Suprapubic skin (tissue), 4 donors: ENCODE measurements around the gene DLG1. TPM values are rescaled to one million over a fixed set of nuclear protein-coding genes. Genes with fewer than 3 reads are reported as not detected.
A peak's percentile ranks its signal among the peaks of the same experiment; 100 is the strongest.

Experiments used
- DNase-seq, 2 donors: peaks; one replicate each; pipeline ENCODE4 v3.0.0-alpha.2; 2019; ENCODE audit warnings: low spot score in 2 of 2
- H3K27ac ChIP-seq: fragments of 200-600 bp; sonication (generic); one replicate; pipeline ENCODE4 v1.5.1; 2019
- H3K27me3 ChIP-seq: fragments of 200-600 bp; sonication (generic); one replicate; pipeline ENCODE4 v1.5.1; 2019
- H3K36me3 ChIP-seq: fragments of 200-600 bp; sonication (generic); one replicate; pipeline ENCODE4 v1.5.1; 2019
- H3K4me1 ChIP-seq: fragments of 200-600 bp; sonication (generic); one replicate; pipeline ENCODE4 v1.5.1; 2019
- H3K4me3 ChIP-seq: fragments of 200-600 bp; sonication (generic); one replicate; pipeline ENCODE4 v1.5.1; 2019; ENCODE audit warnings: mild to moderate bottlenecking
- H3K9me3 ChIP-seq: fragments of 200-600 bp; sonication (generic); one replicate; pipeline ENCODE4 v1.5.1; 2019
- EP300 ChIP-seq: sonication (generic); formaldehyde crosslinking; IDR thresholded peaks from one replicate; pipeline ENCODE4 v1.6.1; 2017; ENCODE audit warnings: antibody characterized with exemption
- POLR2A ChIP-seq, 2 donors: fragments of 450-650 bp; IDR thresholded peaks; one replicate each; pipeline ENCODE4 v1.6.1; 2017; ENCODE audit warnings: antibody characterized with exemption in 2 of 2, mild to moderate bottlenecking in 2 of 2, moderate library complexity in 2 of 2
- POLR2AphosphoS5 ChIP-seq, 3 donors: sonication (generic); formaldehyde crosslinking; IDR thresholded peaks; one replicate each; pipeline ENCODE4 v1.6.1; 2017; ENCODE audit warnings: antibody characterized with exemption in 3 of 3
- WGBS: methylation state at CpG from one replicate; pipeline ENCODE4 v1.1.5; 2018; 5-methylcytosine and 5-hydroxymethylcytosine counted together
- total RNA-seq, 4 donors: library from RNA; depleted of rRNA; stranded (reverse); fragments of >200 nt; gene quantifications; one replicate each; pipeline ENCODE4 v1.1.0, GENCODE V29; 2016
- TF ChIP-seq, protein P1 (sequence below), 2 donors: fragments of 200-600 bp in 1 of 2; fragments of 450-650 bp in 1 of 2; sonication (generic) in 1 of 2; IDR thresholded peaks; one replicate each; pipeline ENCODE4 v1.5.1; 2016 to 2019; ENCODE audit warnings: antibody characterized with exemption in 2 of 2, mild to moderate bottlenecking in 1 of 2, moderate library complexity in 1 of 2

The DLG1 gene
- total RNA-seq, 4 donors from 2014 or later: 86.2 to 140 (median 103) TPM

DNA sequence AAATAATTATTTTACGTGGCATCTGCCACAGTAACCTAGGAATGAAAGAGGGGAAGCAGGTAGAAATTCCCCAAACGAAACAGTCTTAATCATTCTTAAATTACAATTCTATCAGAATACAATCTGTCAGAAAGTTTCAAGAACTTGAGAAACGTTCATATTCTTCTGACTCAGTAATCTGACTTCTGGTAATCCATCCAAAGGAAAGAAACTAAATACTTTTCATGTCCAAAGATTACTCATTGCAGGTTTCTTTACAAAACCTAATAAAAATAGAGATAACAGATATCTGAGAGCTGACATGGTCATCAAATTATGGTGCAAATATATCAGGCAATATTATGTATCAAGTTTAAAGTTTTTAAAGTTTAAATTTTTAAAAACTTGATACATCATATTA is 109.4 kb downstream of the DLG1 start:
- 64% methylated on average over 3 of the region's 3 CpGs for WGBS
- no peaks in the 10 kb centered on the region for H3K27me3 ChIP-seq
- no peak overlapping the region for H3K27ac ChIP-seq
- H3K4me3 ChIP-seq: no peak overlapping the region
- TF ChIP-seq POLR2A (IDR thresholded peaks at IDR 0.05) (no peak), EP300 (no peak), POLR2AphosphoS5 (IDR thresholded peaks at IDR 0.05) (no peak)
- TF ChIP-seq, protein P1, sequence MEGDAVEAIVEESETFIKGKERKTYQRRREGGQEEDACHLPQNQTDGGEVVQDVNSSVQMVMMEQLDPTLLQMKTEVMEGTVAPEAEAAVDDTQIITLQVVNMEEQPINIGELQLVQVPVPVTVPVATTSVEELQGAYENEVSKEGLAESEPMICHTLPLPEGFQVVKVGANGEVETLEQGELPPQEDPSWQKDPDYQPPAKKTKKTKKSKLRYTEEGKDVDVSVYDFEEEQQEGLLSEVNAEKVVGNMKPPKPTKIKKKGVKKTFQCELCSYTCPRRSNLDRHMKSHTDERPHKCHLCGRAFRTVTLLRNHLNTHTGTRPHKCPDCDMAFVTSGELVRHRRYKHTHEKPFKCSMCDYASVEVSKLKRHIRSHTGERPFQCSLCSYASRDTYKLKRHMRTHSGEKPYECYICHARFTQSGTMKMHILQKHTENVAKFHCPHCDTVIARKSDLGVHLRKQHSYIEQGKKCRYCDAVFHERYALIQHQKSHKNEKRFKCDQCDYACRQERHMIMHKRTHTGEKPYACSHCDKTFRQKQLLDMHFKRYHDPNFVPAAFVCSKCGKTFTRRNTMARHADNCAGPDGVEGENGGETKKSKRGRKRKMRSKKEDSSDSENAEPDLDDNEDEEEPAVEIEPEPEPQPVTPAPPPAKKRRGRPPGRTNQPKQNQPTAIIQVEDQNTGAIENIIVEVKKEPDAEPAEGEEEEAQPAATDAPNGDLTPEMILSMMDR (IDR thresholded peaks at IDR 0.05): no peak
- DNase-seq: no peak
- H3K36me3 ChIP-seq: no peaks in the 10 kb centered on the region
- H3K4me1 ChIP-seq: no peaks in the 10 kb centered on the region
- H3K9me3 ChIP-seq: no peaks in the 10 kb centered on the region

DNA sequence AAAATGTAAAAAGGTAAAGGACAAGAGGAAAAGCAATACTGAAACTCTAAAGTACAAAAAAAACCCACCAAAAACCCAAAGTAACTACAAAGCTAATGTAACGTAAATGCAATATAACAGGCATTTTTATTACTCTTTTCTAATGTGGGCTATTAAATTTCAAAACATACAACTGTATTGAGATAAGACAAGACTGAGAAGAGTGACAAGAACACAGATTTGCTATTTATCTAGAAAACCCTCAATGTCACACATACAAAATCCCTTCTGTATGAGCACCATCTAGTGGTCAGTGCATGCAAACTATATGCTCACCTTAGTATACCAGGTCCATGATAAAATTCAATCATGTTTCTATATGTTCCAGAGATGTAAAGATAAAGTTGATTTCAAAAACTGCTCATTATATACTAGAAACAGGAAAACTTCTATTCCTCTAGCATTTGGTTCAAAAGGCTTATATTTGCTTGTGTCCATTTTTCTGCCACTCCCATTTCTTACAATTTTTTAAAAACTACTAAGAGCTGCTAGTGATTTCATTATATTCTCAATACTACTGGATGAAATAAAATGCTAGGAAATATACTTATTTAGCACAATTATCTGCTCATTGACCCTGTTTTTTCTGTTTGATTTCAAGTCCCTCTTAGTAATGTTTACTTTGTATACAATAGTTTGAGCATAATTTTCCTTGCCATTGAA is 111.4 kb downstream of the DLG1 start:
- no peak overlapping the region for H3K27ac ChIP-seq
- peaks cover 4% of the 10 kb centered on the region for H3K36me3 ChIP-seq
- no peaks in the 10 kb centered on the region for H3K27me3 ChIP-seq
- 76% methylated on average over 1 of the region's 1 CpG for WGBS
- H3K9me3 ChIP-seq: no peaks in the 10 kb centered on the region
- H3K4me3 ChIP-seq: no peak overlapping the region
- TF ChIP-seq POLR2A (IDR thresholded peaks at IDR 0.05) (no peak), EP300 (no peak)
- TF ChIP-seq, protein P1 (IDR thresholded peaks at IDR 0.05): peak; percentile 64 to 74
- no peak for DNase-seq
- H3K4me1 ChIP-seq: no peaks in the 10 kb centered on the region

DNA sequence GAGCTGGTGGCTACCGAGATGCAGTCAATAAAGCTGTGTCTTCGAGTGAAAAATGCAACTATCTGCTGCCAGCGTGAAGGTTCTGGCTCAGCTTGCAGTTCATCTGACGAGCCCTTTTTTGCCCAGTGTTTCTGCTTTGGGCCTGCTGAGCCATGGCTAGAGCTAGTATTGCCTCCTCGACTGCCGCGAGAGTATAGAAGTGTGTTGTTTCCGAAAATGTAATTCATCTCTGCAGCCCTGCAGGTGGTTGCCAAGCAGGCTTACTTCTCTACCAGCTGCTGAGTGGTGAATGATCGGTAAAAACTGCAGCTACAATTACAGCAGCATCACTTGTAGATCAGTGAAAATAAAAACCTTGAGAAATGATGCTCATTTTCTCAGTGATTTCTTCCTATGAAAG is 114.8 kb downstream of the DLG1 start:
- no peak overlapping the region for H3K4me3 ChIP-seq
- H3K36me3 ChIP-seq: peaks cover 4% of the 10 kb centered on the region
- no peaks in the 10 kb centered on the region for H3K9me3 ChIP-seq
- 83% methylated on average over 9 of the region's 9 CpGs for WGBS
- no peaks in the 10 kb centered on the region for H3K4me1 ChIP-seq
- TF ChIP-seq POLR2A (IDR thresholded peaks at IDR 0.05): no peak
- TF ChIP-seq EP300: no peak
- TF ChIP-seq POLR2AphosphoS5 (IDR thresholded peaks at IDR 0.05): no peak
- TF ChIP-seq, protein P1 (IDR thresholded peaks at IDR 0.05): no peak
- H3K27me3 ChIP-seq: no peaks in the 10 kb centered on the region
- no peak for DNase-seq
- no peak overlapping the region for H3K27ac ChIP-seq

DNA sequence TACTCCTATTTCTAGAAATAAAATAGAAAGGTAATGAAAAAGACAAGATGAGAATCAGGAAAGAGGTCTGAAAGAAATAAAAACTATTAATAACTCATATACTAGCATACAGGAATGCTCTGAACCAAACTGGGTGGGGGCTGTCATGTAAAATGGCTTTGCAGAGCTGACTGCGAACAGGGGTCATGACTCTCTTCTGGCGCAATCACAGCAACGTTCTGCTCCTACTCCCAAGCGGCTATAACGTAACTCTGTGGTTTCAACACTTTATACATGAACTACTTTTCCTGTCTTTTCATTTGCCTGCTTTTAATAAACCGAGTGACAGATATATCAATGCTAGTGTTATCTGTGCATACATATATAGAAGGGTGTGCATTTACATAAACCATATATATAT is 116.7 kb downstream of the DLG1 start:
- 69% methylated on average over 6 of the region's 6 CpGs for WGBS
- Histone ChIP-seq H3K27me3 (no peaks in the 10 kb centered on the region), H3K4me3 (no peak overlapping the region), H3K27ac (no peak overlapping the region), H3K9me3 (no peaks in the 10 kb centered on the region), H3K36me3 (peaks cover 4% of the 10 kb centered on the region), H3K4me1 (no peaks in the 10 kb centered on the region)
- DNase-seq: no peak
- TF ChIP-seq, protein P1 (IDR thresholded peaks at IDR 0.05): no peak
- TF ChIP-seq EP300 (no peak), POLR2AphosphoS5 (IDR thresholded peaks at IDR 0.05) (no peak), POLR2A (IDR thresholded peaks at IDR 0.05) (no peak)

DNA sequence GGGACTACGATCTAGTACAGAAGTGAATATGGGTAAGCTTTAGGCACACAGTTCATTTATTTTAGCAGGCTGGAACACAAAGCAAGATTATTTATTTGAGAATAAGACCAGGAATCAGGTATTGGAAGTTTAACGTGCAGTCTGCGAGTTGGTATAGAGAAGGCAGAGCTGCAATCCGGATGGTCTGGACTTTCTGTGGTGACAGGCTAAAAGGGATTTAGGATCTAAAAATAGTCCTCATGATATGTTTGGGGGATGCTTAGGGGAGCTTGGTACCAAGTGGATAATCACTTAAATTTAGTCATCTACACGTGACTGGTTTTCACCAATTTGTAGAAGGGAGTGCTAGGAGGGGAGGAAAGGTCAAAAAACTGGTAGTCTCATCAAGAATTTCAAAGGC is 119.4 kb downstream of the DLG1 start:
- Histone ChIP-seq H3K4me3 (no peak overlapping the region), H3K9me3 (no peaks in the 10 kb centered on the region), H3K4me1 (peaks cover 2% of the 10 kb centered on the region), H3K27ac (no peak overlapping the region), H3K27me3 (no peaks in the 10 kb centered on the region), H3K36me3 (peaks cover 4% of the 10 kb centered on the region)
- TF ChIP-seq EP300: no peak
- TF ChIP-seq, protein P1 (IDR thresholded peaks at IDR 0.05): no peak
- TF ChIP-seq POLR2AphosphoS5 (IDR thresholded peaks at IDR 0.05): no peak
- TF ChIP-seq POLR2A (IDR thresholded peaks at IDR 0.05): no peak
- 92% methylated on average over 5 of the region's 5 CpGs for WGBS
- no peak for DNase-seq
